Measurements from ENCODE around the gene CHD6.

Gene CHD6

DNA sequence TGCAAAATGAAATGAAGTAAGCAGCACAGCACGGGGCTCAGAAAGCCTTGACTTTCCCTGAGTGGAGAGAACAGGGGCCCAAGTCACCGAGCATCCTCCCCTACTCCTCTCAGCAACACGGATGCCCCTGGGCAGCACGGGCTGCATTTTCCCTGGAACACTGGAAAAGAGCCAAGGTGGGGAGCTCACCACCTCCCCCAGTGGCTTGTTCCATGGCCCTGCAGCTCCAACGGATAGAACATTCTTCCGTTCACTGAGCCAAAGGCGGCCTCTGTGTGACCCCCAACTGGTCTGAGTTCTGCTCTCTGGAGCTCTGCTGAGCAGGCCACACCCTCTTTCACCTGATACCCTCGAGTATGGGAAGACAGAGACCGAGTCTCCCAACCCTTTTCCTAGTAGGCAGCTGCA lies 230.7 kb downstream of the CHD6 start:
- no peak for DNase-seq

DNA sequence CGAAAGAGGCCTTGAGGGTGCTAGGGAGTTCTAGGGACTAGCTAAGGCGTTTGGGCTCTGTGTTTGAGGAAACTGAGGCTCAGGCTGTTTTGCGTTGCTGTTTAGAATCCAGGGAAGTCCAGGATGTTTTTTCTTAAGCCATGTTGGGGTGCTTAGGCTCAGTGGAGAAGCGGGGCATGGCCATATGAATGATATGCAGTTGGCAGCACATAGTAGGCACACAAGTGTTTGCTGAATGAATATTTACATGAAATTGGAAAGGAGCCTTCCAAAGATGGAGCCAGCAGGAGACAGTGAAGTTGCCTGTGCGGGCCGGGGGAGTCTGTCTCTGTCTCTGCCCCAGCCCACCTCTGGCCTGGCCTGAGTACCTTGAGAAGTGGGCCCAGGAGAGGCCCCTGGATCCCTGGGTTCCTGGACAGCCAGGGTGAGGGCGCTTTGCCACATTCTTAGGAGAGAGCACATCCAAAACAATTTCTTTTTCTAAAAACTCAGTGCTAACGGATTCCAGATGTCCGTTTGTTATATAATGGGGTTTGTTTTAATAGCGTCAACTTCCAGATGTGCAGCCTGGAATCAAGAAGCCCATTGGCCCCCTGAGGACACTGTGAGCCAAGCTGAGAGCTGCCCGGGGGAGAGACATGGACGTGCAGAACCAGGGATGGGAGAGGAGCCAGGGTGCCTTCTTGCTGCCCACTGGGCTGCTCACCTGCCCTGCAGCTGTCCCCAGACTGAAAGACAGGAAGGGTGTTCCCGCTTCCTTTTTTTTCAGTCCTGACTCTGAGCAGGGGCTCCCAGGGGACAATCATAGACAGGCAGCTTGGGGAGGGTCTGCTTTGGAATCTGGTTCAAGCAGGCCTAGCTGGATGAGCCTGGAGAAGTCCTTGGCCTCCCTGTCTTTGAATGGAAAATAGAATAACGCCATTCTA lies 231.4 kb downstream of the CHD6 start:
- no peak for DNase-seq

DNA sequence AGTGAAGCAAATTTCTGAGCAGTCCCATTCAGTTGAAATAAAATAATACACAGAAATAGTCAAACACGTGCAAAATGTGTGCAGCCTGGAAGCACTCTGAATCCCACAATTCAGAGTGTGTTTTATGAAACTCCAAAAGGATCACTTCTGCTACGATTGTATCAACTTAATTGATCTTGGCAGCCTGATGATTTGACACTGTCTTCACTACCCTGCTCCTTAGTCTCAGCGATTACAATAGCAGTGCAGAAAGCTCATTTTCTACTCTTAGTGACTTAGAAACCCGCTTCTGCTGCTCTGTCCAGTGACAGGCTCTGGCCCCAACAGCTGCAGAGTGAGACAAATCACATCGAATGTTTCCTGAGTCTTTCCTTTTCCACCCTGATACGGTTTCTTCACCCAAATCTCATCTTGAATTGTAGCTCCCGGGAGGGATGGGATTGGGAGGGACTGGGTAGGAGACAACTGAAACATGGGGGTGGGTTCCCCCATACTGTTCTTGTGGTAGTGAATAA lies 235.3 kb downstream of the CHD6 start:
- no peak for DNase-seq

DNA sequence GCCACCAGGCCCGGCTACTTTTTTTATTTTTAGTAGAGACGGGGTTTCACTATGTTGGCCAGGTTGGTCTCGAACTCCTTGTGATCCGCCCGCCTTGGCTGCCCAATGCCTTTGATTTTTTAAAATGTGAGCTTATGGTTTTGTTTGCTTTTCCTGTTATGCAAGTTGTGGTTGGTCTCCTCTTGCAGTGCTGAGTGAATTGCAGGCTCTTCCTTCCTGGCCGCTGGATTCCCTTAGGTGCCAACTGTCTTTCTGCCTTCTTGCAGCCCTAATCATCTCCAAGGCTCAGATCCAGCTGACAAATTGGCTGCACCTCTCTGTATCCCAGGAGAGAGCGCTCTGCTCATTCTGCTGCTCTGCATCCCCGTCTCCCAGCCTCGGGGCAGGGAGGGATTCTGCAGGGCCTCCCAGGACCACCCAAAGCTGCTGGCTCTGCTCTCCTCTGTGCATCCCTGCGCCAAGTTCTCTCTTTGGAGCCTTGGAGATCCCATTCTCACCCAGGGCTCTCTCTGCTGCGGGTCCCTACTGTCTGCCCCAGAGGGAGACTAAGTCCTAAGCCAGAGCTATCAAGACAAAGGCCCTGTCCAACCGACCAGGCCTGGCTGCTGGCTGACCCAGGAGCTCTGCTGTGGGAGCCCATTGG lies 237.5 kb downstream of the CHD6 start:
- DNase-seq, result no peak

DNA sequence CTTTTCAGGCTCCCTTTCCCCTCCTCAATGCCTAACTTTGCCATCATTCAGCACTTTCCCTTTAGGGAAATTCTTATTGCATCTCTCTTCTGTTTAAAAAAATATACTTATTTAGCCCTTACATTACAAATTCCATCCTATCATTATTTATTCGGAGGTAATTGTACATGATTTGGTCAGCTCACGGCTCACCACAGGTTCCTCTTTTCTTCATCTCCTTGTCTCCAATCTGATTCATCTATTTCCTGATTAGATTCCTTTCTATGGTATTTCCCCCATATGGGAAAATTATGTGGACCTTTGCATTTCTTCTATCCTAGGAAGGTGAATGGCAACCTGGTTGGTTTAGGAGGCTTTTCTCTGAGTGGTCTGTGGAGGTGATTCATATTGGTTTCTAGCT lies 238.6 kb downstream of the CHD6 start:
- no peak for DNase-seq

DNA sequence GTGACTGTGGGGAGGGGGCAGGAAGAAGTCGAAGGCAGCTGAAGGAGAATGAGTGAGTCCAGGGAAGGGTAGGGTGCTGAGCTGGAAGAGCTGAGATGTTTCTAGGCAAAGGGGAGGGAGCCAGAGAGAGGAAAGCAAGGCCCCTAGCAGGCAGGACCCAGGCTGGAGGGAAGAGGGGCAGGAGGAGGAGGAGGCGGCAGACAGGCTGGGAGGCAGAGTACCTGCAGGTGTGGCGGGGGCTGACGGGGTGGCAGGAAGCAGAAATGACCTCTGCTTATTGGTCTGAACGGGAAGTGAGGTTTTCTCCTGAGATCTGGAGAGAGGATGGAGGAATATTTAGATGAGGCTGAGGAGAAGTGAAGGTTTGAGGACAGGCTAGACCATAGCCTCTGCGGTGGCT lies 240.9 kb downstream of the CHD6 start:
- no peak for DNase-seq

DNA sequence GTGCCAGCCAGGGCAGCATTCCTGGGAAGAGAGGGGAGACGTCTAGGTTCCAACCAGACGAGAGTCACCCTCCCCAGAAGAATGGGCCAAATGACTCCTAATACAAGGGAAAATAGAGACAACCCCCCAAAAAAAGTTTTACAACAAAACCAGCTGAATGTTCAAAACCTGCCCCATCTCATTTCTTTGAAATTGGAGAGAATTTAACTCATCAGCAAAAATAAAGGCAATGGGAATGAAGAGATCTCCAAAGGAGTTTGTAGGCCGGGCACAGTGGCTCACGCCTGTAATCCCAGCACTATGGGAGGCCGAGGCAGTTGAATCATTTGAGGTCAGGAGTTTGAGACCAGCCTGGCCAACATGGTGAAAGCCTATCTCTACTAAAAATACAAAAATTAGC lies 241.8 kb downstream of the CHD6 start:
- no peak for DNase-seq

DNA sequence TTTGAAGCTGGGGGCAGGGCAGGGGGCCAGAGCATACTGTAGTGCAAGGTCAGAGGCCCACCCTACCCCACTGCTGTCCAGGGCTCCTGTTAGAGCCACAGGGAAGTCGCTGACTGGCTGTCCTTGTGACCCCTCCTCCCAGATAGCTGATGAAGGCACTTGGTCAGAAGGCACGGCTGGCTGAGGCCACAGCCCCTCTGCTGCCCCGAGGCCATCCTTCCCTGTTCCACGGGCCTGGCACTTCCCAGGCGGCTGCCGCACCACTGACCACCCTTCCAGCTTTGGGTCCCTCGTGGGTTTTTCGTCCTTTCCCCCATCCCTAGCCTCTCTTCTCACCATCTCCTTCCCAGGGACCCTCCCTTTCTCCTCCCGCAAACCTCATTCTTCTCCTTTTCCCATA lies 242.3 kb downstream of the CHD6 start:
- DNase-seq, result no peak

DNA sequence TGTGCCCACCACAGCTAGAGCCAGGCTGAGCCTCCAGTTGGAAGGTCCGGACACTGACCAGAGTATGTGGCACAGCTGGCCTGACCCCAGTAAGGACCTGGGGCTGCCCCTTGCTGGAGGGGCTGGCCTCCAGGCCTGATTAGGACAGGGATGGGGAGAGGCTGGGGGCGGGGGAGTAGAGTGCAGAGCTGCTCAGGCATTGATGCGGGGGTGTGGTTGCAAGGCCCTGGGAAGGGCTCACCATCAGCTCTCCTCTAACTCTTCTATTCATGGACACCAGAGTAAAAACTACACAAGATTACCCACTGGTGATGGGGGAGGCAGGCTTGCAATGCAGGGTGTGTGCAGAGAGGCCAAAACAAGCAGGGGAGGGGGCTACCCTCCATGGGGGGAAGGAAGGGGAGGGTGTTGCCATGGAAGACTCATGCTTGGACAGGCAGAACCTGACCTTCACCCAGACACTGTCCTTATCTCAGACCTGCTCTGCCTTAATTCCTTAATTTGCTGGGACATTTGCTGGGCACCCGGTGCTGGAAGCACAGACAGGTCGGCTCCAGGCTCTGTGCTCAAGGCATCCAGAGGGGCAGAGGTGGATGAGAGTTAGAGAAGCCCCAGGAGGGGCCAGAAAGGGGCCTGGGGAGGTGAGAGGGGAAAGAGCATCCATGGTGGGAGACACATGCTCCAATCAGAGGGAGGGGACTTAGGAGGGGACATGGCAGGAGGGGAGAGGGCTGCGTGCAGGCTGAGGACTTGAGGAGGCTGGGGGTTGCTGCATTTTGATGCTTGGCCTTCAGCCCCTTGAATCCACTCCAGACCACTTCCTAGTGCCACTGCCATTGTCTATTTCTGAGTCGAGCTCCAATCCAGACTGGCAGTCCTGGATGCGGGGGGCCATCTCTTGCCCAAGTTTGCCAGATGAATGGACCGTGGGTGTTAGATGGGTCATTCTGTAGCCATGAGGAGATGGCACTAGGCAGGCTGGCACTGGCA lies 244.0 kb downstream of the CHD6 start:
- DNase-seq, result no peak

DNA sequence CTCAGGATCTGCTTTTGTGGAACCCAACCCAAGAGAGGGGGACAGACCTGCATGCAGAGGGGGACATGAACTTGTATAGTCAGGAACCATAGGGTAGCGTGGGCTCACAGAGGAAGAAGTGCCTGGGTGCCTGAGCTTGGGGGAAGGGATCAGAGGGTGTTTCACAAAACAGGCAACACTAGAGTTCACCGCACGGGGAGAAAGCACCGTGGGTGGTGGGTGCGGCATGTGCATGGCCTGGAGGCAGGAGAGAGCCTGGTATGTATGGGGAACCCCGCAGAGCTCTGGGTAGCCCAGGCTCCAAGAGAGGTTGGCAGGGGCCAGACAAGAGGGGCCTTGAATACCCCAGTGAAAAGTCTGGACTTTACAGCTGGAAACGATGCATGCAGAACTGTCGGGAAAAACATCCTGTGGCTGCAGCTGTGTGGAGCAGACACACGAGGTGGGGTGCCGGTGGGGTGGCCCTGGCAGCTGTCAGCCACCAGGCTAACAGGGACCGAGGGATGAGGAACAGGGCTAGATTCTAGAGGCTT lies 244.9 kb downstream of the CHD6 start:
- DNase-seq, result no peak

DNA sequence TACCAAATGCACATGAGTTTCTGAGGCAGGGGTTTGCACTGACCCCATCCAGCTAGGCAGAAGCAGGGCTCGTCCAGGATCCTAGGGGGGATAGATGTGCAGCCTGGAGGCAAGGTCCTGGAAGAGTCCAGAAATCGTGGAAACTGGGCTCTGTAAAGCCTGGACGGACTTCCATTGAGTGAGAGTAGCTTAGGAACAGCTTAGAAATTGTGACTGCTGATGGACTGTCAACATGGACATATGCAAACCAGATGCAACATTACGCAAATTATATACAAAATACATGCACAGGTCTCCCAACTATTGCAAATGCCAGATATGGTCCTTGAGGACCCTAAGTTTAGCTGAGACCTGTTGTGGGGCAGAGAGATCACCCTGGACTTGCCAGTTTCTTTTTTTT lies 246.8 kb downstream of the CHD6 start:
- no peak for DNase-seq

DNA sequence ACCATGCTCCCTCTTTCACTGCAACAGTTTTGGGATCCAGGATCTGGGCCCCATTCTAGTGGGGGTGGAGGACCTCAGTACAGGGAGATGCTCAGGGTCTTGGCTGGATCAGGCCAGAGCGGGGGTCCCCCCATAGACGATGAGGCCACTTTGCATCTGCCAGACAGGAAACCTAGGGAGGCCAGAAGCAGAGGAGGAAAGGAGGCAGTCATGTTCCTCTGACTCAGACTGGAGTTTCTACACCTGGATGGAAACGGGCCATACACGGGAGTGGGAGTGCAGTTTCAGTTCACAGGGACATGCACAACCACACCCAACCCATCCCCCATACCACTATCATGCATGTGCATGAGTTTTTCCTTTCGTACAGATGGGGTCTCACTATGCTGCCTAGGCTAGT lies 248.0 kb downstream of the CHD6 start:
- no peak for DNase-seq

DNA sequence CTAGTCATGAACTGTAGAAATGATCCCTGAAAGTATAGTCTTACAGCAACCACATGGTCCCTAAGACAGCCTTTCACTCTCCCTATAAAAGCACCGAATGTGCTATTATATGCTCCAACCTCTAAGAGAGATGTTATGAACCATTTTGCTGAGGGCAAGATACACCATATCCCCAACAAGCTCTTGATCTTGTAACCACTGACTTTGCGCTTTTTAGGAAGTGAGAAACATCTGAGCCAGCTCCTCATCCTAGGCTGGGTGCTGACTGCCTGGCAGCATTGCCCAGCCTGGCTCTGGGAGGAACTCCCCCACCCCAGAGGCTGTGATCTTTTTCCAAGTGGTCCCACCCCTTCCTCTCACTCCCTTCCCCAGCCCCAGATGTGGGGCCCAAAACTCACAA lies 248.5 kb downstream of the CHD6 start:
- no peak for DNase-seq

DNA sequence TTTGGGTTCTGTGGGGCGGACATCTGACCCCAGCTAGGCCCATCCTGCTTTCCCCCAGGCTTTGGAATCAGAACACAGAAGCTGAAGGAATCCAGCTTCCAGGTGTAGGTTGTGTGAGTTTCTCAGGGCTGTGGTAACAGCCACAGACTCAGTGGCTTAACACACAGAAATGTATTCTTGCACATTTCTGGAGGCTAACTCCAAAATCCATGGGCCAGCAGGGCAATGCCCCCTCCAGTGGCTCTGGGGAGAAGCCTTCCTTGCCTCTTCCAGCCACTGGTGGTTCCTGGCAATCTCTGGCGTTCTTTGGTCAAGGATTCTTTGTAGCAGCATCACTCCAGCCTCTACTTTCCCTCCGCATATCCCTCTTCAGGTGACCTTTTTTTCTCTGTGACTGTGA lies 250.2 kb downstream of the CHD6 start:
- DNase-seq, result no peak

DNA sequence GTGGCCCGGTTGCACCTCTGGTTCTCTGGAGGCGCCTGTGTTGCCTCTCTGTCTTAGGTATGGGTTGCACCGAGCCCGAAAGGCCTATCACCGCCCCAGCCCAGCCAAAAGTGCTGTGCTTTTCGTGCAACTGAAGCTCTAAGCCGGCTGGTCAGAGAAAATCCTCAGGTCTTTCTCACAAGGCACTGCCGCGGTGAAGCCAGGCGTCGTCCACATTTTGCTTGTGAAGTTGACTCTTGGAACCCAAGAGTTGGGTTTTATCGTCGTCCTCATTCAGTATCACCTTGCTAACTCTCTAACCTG lies 250.8 kb downstream of the CHD6 start:
- DNase-seq, result no peak

DNA sequence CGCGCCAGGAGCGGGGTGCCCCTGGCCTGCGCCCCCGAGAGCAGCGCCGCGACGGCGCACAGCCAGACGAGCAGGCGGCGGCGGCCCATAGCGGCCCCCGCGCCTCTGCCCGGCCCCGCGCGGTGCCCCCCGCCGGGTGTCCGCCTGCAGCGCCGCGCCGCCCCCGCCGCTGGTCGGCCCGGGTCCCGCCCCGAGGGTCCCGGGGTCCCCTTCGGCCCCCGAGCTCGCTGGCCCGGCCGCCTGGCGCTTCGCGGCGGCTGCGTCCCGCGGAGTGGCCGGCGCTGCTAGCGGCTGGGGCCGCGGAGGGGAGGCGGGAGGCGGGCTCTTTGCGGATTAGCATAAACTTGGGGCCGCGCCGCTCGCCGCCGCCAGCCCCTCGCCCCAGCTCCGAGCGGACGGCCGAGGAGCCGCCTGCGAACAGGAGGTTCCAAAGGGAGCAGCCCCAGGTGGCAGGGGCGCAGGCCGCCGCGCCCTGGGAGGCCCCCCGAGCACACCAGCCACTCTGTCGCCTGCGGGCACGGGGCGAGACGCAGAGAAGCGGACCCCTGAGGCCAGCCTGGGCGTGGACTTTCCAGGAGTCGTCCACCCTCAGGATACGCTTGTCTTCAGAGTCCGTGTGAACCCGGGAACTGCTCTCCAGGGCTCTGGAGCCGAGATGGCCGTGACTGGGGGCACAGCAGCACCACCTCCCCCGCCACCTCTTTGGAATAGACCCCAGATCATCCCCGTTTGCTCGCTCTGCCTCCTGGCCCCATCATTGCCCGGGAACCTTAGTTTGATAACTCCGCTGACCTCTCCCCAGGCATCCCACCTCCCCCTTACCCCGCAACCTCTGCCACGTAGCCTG lies 251.4 kb downstream of the CHD6 start, which contains the start of gene EMILIN3:
TSS of gene EMILIN3 (minus strand) at position 273 of the 847 bp plus-strand sequence. CDS start at position 89, 184 bp downstream.
- peak; percentile 3 to 19 for DNase-seq

DNA sequence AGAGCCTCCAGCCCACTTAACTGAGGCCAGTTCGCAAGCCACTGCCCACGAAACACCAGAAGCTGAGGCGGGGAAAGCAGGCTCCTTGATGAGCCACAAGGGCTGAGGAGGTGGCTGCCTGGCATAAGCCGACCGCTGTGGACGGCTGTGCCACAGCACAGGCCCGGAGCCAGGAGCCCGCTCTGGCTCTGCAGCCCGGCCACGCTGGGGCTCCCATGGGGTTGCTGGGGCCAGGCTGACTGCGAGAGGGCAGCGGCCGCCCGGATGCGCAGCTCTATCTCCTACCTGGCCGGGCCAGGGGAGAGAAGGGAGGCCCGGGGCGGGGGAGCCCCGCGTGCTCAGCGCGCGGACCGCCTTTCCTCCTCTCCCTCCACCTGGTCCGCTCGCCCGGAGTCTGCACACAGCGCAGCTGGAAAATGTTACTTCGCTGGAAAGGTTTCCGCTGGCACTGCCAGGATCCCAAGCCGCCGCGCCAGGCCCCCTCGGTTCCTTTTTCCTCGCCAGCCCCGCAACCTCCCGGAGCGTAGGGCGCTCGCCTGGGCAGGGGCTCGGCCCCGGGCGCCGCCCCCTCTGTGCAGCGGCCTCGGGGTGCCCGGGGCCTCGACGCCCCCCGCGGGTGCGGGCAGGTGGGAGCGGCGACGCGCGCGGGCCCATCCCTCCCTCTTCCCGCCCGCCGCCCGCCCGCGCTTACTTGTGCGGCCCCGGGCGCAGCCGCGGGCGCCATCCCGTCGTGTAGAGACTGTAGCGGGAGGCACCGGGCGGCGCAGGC lies 252.2 kb downstream of the CHD6 start:
- peak; percentile 6 to 37 for DNase-seq

DNA sequence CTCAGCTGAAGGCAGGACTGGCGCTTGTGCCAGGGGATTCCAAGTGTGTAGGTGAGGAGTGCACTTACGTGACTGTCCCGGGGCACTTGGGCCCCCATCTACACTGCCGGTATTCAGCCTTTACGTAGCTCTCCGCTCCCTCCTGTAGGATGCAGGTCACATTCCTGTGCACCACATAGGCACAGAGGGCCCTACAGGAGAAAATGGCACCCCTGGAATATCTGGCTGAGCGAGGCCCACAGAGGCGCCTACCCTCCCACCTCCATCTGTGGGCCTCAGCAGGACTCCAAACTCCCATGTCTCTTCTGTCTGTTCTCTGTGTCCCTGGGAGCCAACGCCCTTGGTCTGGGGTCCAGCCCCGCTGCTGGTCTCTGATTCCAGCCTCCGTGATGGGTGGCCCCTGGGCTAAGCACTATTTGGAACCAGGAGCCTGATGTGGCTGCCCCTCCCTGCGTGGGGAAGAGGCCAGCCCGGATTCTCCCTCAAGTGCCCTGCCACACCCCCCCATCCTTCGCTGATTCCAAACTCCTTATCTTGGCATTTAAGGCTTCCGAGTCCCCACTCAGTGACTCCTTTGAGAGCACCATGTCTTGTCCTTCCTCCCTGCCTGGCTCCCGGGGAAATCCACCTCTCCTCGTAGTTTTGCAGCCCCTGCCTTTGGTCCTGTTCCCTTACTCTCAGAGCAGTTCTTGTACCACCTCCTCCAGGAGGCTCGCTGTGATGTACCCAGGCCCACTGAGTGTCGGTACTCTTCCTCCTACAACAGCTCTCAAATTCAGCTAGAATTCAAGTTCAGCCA lies 253.0 kb downstream of the CHD6 start:
- DNase-seq, result no peak

DNA sequence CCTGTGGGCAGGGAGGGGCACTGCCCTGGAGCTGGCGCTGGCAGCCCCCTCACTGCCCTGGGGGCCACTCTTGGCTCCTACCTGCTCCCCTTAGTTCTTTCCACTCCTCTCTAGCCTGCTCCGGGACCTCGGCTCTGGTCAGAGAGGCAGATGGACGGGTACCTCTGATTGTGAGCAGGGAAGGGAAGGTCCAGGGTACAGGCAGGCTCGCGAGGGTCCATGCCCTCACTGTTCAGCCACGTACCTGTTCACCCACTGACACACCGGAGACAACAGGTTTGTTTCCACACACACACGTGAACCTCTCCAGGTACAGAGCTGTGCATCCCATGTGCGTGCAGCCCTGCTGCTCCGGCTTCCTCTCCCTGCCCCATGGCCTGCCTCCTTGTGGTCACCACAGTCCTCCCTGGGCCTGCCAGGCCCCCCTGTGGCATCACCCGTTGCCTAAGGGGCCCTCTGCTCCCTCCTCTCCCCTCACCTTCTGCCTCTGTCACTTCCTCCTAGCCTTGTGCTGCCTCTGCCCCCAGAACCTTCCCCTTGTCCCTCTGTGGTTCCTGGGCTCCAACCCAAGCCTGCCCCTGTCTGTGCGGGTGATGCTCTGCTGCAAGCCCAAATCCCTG lies 253.8 kb downstream of the CHD6 start:
- no peak for DNase-seq

DNA sequence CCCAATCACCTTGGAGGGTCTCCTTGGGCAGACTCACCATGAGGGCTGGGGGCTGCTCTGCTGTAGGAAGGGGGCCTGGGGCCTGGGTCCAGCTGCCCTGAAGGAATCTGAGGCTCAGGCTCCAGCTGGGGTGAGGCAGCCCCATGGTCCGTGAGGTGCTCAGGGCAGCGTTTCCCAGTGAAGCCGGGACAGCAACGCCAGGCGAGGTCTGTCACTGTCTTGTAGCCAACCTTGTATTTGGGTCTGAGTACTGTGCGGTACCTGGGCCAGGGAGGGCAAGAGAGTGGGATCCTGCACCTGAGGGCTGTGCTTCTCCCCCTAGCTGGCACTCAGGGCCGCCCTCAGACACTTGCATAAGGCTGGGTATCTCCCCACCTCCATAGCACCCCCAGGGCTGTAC lies 254.6 kb downstream of the CHD6 start:
- no peak for DNase-seq

Data from NCI-H2081 (cell line).